Measurements from ENCODE around the gene LGSN.
"Not testable (repeated sequence)": the region's sequence is repeated elsewhere in the genome, so short reads cannot be mapped to it uniquely, and the experiment has no call there.

LGSN gene

GRCh38 chr6:63319939-63320338, at the start of gene LGSN:
TSS of gene LGSN (minus strand) at chr6:63319983. CDS start at chr6:63319943, 40 bp downstream.
- no peak for DNase-seq

- DNase-seq: no peak
Observed at GRCh38 chr6:63368347-63368746, 48.6 kb upstream of the LGSN start.

- DNase-seq: not testable (repeated sequence)
Observed at GRCh38 chr6:63362500-63363120, 42.8 kb upstream of the LGSN start.

GRCh38 chr6:63357384-63357783, 37.6 kb upstream of the LGSN start:
- not testable (repeated sequence) for DNase-seq

GRCh38 chr6:63355632-63356031, 35.8 kb upstream of the LGSN start:
- DNase-seq: no peak

- no peak for DNase-seq
Observed at GRCh38 chr6:63353286-63353630, 33.5 kb upstream of the LGSN start.

DNA sequence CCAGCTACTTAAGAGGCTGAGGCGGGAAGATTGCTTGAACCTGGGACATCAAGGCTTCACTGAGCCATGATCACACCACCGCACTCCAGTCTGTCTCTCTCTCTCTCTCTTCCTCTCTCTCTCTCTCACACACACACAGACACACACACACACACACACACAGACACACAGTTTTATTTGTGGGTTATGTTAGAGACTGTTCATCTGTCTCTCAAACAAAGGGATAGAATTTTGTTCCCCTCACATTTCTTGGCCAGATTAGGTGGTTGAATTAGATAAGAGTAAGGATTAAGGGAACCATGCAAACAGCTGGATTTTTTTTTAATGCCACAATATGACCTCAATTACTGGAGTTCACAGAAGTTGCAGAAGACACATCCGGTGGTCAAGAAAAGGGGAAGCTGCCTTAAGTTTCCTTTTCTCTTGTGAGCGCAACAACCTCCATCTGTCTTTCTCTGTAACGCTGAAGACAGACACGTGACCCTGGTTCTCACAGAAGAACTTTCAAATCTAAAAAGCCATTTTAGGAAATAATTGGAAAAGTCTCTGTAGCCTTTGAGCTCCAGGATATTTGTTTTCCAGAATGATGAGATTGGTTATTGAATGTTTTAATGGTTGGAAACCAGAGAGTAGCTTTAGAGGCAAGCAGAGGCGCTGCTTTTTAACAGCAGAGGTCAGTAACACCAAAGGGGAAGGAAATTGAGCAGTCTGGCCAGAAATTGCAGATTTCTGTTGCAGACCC, 32.9 kb upstream of the LGSN start:
- no peak for DNase-seq

DNA sequence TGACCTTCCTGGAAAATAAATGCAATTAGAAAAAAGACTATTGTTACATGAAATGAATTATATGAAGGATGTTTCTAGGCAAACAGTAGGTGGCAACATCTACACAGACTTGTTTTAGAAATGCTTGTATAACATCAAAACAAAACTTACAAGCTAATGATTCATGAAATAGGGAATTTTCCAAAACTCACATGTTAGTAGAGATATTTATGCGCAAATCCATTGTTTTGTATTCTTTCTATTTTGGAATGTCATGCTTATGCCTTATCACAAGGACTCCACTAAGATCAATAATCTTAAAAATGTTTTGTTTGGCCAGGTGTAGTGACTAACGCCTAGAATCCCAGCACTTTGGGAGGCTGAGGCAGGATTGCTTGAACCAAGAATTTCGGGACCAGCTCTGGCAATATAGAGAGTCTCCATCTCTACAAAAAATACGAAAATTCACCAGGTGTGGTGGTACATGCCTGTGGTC, 32.3 kb upstream of the LGSN start:
- DNase-seq: no peak

- DNase-seq: no peak
Observed at GRCh38 chr6:63349401-63349800, 29.6 kb upstream of the LGSN start.

DNA sequence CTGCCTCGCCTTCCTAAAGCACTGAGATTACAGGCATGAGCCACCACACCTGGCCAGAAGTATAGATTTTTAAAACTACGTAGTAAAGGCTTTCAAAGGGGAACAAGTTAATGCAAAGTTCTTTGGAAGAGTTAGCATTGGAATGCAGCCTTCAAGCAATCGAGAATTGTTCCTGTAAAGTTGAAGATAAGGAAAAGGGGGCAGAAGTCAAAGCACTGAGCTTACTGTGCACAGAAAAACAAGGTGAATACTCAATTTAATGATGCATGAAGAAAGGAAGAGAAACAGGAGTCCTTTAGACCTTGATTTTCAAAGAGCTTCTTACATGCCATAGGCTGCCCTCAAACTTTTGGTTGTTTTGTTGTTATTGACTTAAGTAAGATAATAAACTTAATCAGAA, 29.1 kb upstream of the LGSN start:
- DNase-seq: no peak

GRCh38 chr6:63347599-63347998, 27.8 kb upstream of the LGSN start:
- no peak for DNase-seq

- DNase-seq: no peak
Observed at GRCh38 chr6:63346217-63346835, 26.5 kb upstream of the LGSN start.

DNA sequence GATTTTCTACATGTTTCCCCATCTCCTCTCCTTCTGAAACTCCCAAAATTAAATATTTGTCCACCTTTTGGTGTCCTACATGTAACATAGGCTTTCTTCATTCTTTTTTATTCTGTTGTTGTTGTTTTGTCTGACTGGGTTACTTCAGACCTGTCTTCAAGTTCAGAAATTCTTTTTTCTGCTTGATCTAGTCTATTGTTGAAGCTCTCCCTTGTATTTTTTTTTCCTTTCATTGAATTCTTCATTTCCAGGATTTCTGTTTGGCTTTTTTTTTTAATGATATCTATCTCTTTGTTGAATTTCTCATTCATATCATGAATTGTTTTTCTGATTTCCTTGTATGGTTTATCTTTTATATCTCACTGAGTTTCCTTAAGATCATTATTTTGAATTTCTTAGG, 20.6 kb upstream of the LGSN start:
- no peak for DNase-seq

- DNase-seq: not testable (repeated sequence)
Observed at GRCh38 chr6:63334652-63335051, 14.9 kb upstream of the LGSN start.

GRCh38 chr6:63333440-63333839, 13.7 kb upstream of the LGSN start:
- no peak for DNase-seq

GRCh38 chr6:63326630-63327029, 6.8 kb upstream of the LGSN start:
- not testable (repeated sequence) for DNase-seq

DNA sequence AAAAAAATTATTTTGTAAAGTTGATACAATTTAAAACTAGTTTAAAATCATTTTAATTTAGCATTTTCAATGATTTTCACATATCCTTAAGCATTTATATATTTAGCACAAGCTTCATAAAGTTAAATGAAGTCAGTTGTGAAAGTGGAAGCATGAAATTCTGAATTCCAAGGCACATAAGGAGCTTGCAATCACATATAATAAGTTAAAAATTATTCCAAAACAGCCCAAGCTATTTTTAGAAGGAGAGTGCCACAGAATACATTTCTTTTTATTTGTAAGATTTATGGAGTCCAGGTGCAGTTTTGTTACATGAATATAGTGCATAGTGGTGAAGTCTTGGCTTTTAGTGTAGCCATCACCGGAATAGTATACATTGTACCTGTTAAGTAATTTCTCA, 3.2 kb upstream of the LGSN start:
- no peak for DNase-seq

- no peak for DNase-seq
Observed at GRCh38 chr6:63321821-63322220, 2.0 kb upstream of the LGSN start.

DNA sequence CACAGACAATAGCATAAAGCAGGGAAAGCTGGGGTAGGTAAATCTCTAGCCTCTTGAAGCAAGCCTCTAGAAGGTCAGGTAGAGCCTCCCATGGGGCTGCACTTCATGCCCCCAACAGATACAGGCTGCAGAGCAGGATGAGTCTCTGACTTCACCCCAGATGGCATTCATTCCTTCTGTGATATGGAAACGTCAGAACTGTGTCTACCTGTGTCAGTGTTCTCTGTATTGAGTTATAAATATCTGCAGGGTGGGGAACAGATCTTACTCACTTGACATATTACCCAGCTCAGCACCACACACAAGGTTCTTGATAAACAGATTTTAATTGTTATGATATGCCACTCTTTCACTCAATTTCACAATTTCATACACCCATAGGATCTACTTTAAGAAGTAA, 2.1 kb downstream of the LGSN start:
- DNase-seq: no peak

GRCh38 chr6:63316113-63316512, 3.7 kb downstream of the LGSN start:
- no peak for DNase-seq

DNA sequence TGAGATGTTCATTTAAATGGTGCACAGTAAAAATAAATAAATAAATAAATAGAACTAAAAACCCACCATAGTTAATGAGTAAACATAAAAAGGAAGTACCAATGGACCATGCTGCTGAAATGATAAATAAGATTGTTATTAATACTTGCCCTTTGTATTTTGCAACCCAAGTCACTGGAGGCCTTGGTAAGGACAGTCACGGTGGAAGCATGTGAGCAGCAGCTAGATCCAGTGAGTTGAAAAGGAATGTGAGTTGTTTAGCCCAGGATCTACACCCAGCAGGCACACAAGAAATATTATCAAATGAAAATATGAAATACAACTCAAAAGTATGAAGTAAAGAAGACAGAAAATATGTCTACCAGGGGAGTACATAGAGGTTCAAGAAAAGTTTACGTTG, 6.7 kb downstream of the LGSN start:
- DNase-seq: no peak

DNA sequence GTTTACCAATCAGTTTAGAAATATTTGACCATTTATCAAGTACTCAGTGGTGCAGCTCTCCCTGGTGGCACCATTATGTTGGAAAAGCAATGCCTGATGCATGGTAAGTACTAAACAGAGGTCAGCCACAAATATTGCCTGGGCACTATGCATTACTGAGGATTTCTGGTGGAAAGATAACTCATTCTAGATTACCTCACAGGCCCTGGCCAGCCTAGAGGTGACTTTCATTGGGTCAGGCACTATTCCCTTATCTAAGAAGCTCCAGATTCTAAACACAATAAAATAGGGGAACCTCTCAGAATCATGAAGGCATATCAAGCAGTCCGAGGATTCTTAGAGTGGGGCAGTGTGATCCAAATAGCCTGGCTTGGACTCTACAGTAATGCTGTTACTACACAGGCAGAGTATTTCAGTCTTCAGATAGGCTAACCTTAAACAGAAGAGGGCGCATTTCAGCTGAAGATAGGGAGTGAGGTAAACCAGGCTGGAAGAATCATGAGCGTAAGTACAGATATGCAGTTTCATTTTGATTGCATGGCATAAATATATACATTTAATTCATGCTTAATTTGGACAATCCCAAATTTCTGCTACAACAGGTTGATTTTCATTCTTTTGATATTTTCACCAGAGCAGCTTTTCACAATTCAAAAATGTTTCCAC, 12.1 kb downstream of the LGSN start:
- no peak for DNase-seq

GRCh38 chr6:63306420-63306819, 13.4 kb downstream of the LGSN start:
- DNase-seq: no peak

GRCh38 chr6:63305277-63305676, 14.5 kb downstream of the LGSN start:
- no peak for DNase-seq

Data from DMS153 (cell line).